H9 (cell line): ENCODE results near the gene KCNJ15. TPM values are rescaled to one million over a fixed set of nuclear protein-coding genes. Genes with fewer than 3 reads are reported as not detected.

Experiments used
- DNase-seq: peaks from one replicate; pipeline ENCODE4 v3.0.0-alpha.2; 2017
- H2AFZ ChIP-seq: one replicate; pipeline ENCODE4 v1.6.1; 2013; ENCODE audit warnings: mild to moderate bottlenecking, low read length, control low read depth, moderate library complexity
- H2AK5ac ChIP-seq: 2 replicates; pipeline ENCODE4 v1.6.1; 2013; ENCODE audit warnings: low read length, control low read depth, mixed read lengths; ENCODE audit not compliant: insufficient read length
- H2BK120ac ChIP-seq: one replicate; pipeline ENCODE4 v1.6.1; 2013; ENCODE audit warnings: low read depth, mild to moderate bottlenecking, low read length, control low read depth, inconsistent platforms; ENCODE audit not compliant: poor library complexity, severe bottlenecking
- H2BK12ac ChIP-seq: 2 replicates; pipeline ENCODE4 v1.6.1; 2013; ENCODE audit warnings: low read length, control low read depth, mixed read lengths, low read depth; ENCODE audit not compliant: insufficient read length
- H2BK15ac ChIP-seq: 2 replicates; pipeline ENCODE4 v1.6.1; 2013; ENCODE audit warnings: low read depth, low read length, control low read depth
- H2BK20ac ChIP-seq: one replicate; pipeline ENCODE4 v1.6.1; 2013; ENCODE audit warnings: low read depth, mild to moderate bottlenecking, low read length, control low read depth, inconsistent platforms; ENCODE audit not compliant: poor library complexity, severe bottlenecking
- H2BK5ac ChIP-seq: 2 replicates; pipeline ENCODE4 v1.6.1; 2013; ENCODE audit warnings: low read length, control low read depth, mixed read lengths; ENCODE audit not compliant: insufficient read length
- H3K14ac ChIP-seq: 2 replicates; pipeline ENCODE4 v1.6.1; 2013; ENCODE audit warnings: low read length, control low read depth; ENCODE audit not compliant: insufficient read depth
- H3K18ac ChIP-seq: 2 replicates; pipeline ENCODE4 v1.6.1; 2013; ENCODE audit warnings: low read depth, mild to moderate bottlenecking, mixed read lengths, low read length, control low read depth; ENCODE audit not compliant: insufficient read length
- H3K23ac ChIP-seq: 2 replicates; pipeline ENCODE4 v1.6.1; 2013; ENCODE audit warnings: low read length, control low read depth, mixed read lengths, low read depth; ENCODE audit not compliant: insufficient read length
- H3K23me2 ChIP-seq: 2 replicates; pipeline ENCODE4 v1.6.1; 2013; ENCODE audit warnings: low read depth, mild to moderate bottlenecking, mixed read lengths, low read length, control low read depth; ENCODE audit not compliant: insufficient read length, poor library complexity, severe bottlenecking
- H3K27ac ChIP-seq: 2 replicates; pipeline ENCODE4 v1.5.1; 2013; ENCODE audit warnings: low read length, control low read depth, mixed read lengths, low read depth; ENCODE audit not compliant: insufficient read length
- H3K27me3 ChIP-seq: 2 replicates; pipeline ENCODE4 v1.6.1; 2013; ENCODE audit warnings: low read length, control low read depth, inconsistent platforms; ENCODE audit not compliant: insufficient read depth
- H3K4ac ChIP-seq: 2 replicates; pipeline ENCODE4 v1.6.1; 2013; ENCODE audit warnings: low read depth, mild to moderate bottlenecking, control low read depth, inconsistent platforms, low read length, moderate library complexity
- H3K4me1 ChIP-seq: 2 replicates; pipeline ENCODE4 v1.6.1; 2013; ENCODE audit warnings: low read length, control low read depth, inconsistent platforms; ENCODE audit not compliant: insufficient read depth
- H3K4me2 ChIP-seq: 2 replicates; pipeline ENCODE4 v1.6.1; 2013; ENCODE audit warnings: low read length, control low read depth, mixed read lengths; ENCODE audit not compliant: insufficient read length, insufficient read depth
- H3K56ac ChIP-seq: 2 replicates; pipeline ENCODE4 v1.6.1; 2013; ENCODE audit warnings: low read depth, mild to moderate bottlenecking, mixed read lengths, low read length, control low read depth; ENCODE audit not compliant: insufficient read length
- H3K79me1 ChIP-seq: 2 replicates; pipeline ENCODE4 v1.6.1; 2013; ENCODE audit warnings: low read depth, mild to moderate bottlenecking, moderate library complexity, low read length, control low read depth, inconsistent platforms; ENCODE audit not compliant: insufficient read depth, poor library complexity, severe bottlenecking
- H3K79me2 ChIP-seq: 2 replicates; pipeline ENCODE4 v1.6.1; 2013; ENCODE audit warnings: low read length, control low read depth, inconsistent platforms; ENCODE audit not compliant: insufficient read depth
- H3K9ac ChIP-seq: 2 replicates; pipeline ENCODE4 v1.6.1; 2013; ENCODE audit warnings: low read length, control low read depth, mixed read lengths; ENCODE audit not compliant: insufficient read length; ENCODE audit errors: extremely low read depth
- H3K9me3 ChIP-seq: one replicate; pipeline ENCODE4 v1.6.1; 2013; ENCODE audit warnings: low read depth, low read length, inconsistent platforms; ENCODE audit not compliant: control insufficient read depth
- H3T11ph ChIP-seq: one replicate; pipeline ENCODE4 v1.6.1; 2013; ENCODE audit warnings: mild to moderate bottlenecking, low read length, control low read depth, inconsistent platforms
- H4K20me1 ChIP-seq: one replicate; pipeline ENCODE4 v1.6.1; 2013; ENCODE audit not compliant: control insufficient read depth, insufficient read length, insufficient read depth
- H4K5ac ChIP-seq: 2 replicates; pipeline ENCODE4 v1.6.1; 2013; ENCODE audit warnings: low read depth, mild to moderate bottlenecking, mixed read lengths, low read length, control low read depth; ENCODE audit not compliant: insufficient read length
- H4K8ac ChIP-seq: replicated peaks from 2 replicates; pipeline ENCODE4 v1.6.1; 2013; ENCODE audit warnings: low read length, control low read depth, mixed read lengths, low read depth; ENCODE audit not compliant: insufficient read length
- H4K91ac ChIP-seq: 2 replicates; pipeline ENCODE4 v1.6.1; 2013; ENCODE audit warnings: low read depth, mild to moderate bottlenecking, moderate library complexity, mixed read lengths, low read length, control low read depth; ENCODE audit not compliant: insufficient read length
- H3K27ac Mint-ChIP-seq, 3 experiments: 2 replicates in 2 of 3; 3 replicates in 1 of 3; pipeline ENCODE4 v1.8.0; 2020 to 2021; ENCODE audit warnings: mixed read lengths in 3 of 3, mild to moderate bottlenecking in 1 of 3, moderate library complexity in 1 of 3
- H3K27me3 Mint-ChIP-seq: 2 replicates; pipeline ENCODE4 v1.8.0; 2021; ENCODE audit warnings: low read depth, mild to moderate bottlenecking, moderate library complexity, mixed read lengths
- H3K36me3 Mint-ChIP-seq, 3 experiments: 2 replicates in 2 of 3; 3 replicates in 1 of 3; pipeline ENCODE4 v1.8.0; 2020 to 2021; ENCODE audit warnings: low read depth in 3 of 3, mixed read lengths in 3 of 3; ENCODE audit not compliant: insufficient read depth in 1 of 3
- H3K4me1 Mint-ChIP-seq, 2 experiments: 2 replicates each; pipeline ENCODE4 v1.8.0; 2020; ENCODE audit warnings: mixed read lengths in 2 of 2
- H3K4me3 Mint-ChIP-seq, 2 experiments: 2 replicates in 1 of 2; 3 replicates in 1 of 2; pipeline ENCODE4 v1.8.0; 2020 to 2021; ENCODE audit warnings: mild to moderate bottlenecking in 2 of 2, mixed read lengths in 2 of 2, moderate library complexity in 1 of 2
- H3K9me3 Mint-ChIP-seq, 2 experiments: 2 replicates in 1 of 2; 3 replicates in 1 of 2; pipeline ENCODE4 v1.8.0; 2020; ENCODE audit warnings: mild to moderate bottlenecking in 2 of 2, mixed read lengths in 2 of 2, moderate library complexity in 1 of 2
- WGBS: extraction: QIAGEN DNeasy Blood & Tissue Kit; methylation state at CpG from one replicate; pipeline ENCODE4 v1.1.7; 2013; ENCODE audit warnings: missing lambda C conversion rate, low lambda C conversion rate, mixed read lengths; ENCODE audit not compliant: insufficient read length; ENCODE audit errors: extremely low coverage; 5-methylcytosine and 5-hydroxymethylcytosine counted together
- total RNA-seq: library from RNA; stranded (reverse); gene quantifications from 2 replicates; pipeline ENCODE4 v1.2.1, GENCODE V29; 2021
- TF ChIP-seq, protein P1 (sequence below): fragments of 200-600 bp; sonication (generic); conservative IDR thresholded peaks from 3 replicates; pipeline ENCODE4 v1.8.0; 2021; ENCODE audit warnings: antibody characterized with exemption, mild to moderate bottlenecking

The KCNJ15 gene
- total RNA-seq, 1 experiment from 2014 or later = not detected

DNA sequence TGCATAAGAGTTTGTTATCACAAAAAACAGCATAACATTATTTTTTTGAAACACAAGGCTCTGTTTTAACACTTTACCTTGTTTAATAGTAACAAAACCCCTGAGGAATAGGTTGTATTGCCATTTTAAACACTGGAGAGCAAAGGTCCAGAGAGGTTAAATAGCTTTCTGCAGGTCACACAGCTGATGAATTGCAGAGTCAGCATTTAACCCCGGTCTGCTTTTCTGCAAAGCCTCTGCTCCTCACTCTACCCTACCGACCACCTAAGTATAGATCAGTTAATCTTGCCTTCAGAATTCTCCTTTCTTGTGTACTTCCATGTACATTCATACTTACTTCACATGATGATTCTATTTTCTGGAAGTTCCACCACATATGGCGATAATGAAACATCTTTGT, 42.0 kb downstream of the KCNJ15 start:
- no peak overlapping the region for H3K27ac ChIP-seq
- H3K18ac ChIP-seq = no peak overlapping the region
- TF ChIP-seq, protein P1, sequence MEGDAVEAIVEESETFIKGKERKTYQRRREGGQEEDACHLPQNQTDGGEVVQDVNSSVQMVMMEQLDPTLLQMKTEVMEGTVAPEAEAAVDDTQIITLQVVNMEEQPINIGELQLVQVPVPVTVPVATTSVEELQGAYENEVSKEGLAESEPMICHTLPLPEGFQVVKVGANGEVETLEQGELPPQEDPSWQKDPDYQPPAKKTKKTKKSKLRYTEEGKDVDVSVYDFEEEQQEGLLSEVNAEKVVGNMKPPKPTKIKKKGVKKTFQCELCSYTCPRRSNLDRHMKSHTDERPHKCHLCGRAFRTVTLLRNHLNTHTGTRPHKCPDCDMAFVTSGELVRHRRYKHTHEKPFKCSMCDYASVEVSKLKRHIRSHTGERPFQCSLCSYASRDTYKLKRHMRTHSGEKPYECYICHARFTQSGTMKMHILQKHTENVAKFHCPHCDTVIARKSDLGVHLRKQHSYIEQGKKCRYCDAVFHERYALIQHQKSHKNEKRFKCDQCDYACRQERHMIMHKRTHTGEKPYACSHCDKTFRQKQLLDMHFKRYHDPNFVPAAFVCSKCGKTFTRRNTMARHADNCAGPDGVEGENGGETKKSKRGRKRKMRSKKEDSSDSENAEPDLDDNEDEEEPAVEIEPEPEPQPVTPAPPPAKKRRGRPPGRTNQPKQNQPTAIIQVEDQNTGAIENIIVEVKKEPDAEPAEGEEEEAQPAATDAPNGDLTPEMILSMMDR = no peak
- H4K8ac ChIP-seq = no peak overlapping the region
- no peak overlapping the region for H2BK12ac ChIP-seq
- H2BK5ac ChIP-seq = no peak overlapping the region
- H4K20me1 ChIP-seq = no peaks in the 10 kb centered on the region
- no peak overlapping the region for H3K56ac ChIP-seq
- H2BK15ac ChIP-seq = no peak overlapping the region
- Mint-ChIP-seq H3K27me3 (no peaks in the 10 kb centered on the region; the same call in none of the 2 replicates), H3K36me3 (no peaks in the 10 kb centered on the region), H3K4me3 (no peak overlapping the region), H3K9me3 (no peaks in the 10 kb centered on the region), H3K4me1 (peaks cover 20 to 24% of the 10 kb centered on the region in 2 experiments), H3K27ac (no peak overlapping the region)
- no peak overlapping the region for H3T11ph ChIP-seq
- no peak overlapping the region for H2BK20ac ChIP-seq
- peaks cover 3% of the 10 kb centered on the region; the same call in 1 of the 2 replicates for H3K4me1 ChIP-seq
- H3K23me2 ChIP-seq = no peaks in the 10 kb centered on the region
- no peak overlapping the region for H2AFZ ChIP-seq
- no peak overlapping the region for H4K5ac ChIP-seq
- no peaks in the 10 kb centered on the region for H3K79me2 ChIP-seq
- H3K14ac ChIP-seq = no peak overlapping the region
- no peak for DNase-seq
- no peak overlapping the region for H2BK120ac ChIP-seq
- H3K9me3 ChIP-seq = no peaks in the 10 kb centered on the region
- H3K4me2 ChIP-seq = no peak overlapping the region
- WGBS = no CpG with 5 or more reads among the region's 3 CpGs
- no peak overlapping the region for H3K4ac ChIP-seq
- no peak overlapping the region for H3K23ac ChIP-seq
- no peak overlapping the region for H2AK5ac ChIP-seq
- H3K9ac ChIP-seq = no peak overlapping the region
- no peak overlapping the region for H4K91ac ChIP-seq
- H3K79me1 ChIP-seq = no peaks in the 10 kb centered on the region
- no peaks in the 10 kb centered on the region; the same call in 1 of the 2 replicates for H3K27me3 ChIP-seq
